ENCODE measurements around the gene SLC25A38. TPM values are rescaled to one million over a fixed set of nuclear protein-coding genes. Genes with fewer than 3 reads are reported as not detected.

The SLC25A38 gene
- total and polyA plus RNA-seq, 9 of the 15 experiments (the other 6 are each of a cell fraction or from before 2014, with no cell fraction given), result 13.5 to 51.1 (median 30.6) TPM

- peak; percentile 88; the same call in 1 of the 2 replicates for TF ChIP-seq ZBTB49 (CRISPR knock-in tag; IDR thresholded peaks at IDR 0.05; ENCODE audit: borderline replicate concordance)
- peak; percentile 85 for TF ChIP-seq USF2 (CRISPR knock-in tag; IDR thresholded peaks at IDR 0.05)
- no peak; the same call in 1 of the 2 replicates for TF ChIP-seq HMG20B (CRISPR knock-in tag; IDR thresholded peaks at IDR 0.05)
- no peak for TF ChIP-seq BCL6 (CRISPR knock-in tag; IDR thresholded peaks at IDR 0.05)
- TF ChIP-seq RFX5 (IDR thresholded peaks at IDR 0.05; ENCODE audit: low read depth, low read length), result peak; percentile 68; the same call in 1 of the 2 replicates
- TF ChIP-seq FOXK2 (conservative IDR thresholded peaks at IDR 0.05 in 1 of 2, IDR thresholded peaks at IDR 0.05 in 1 of 2; ENCODE audit: low read depth in 2 of 2), result peak; percentile 91 to 94
- TF ChIP-seq ZNF512 (tag; IDR thresholded peaks at IDR 0.05), result no peak
- TF ChIP-seq TCF7 (IDR thresholded peaks at IDR 0.05; ENCODE audit: borderline replicate concordance), result no peak
- TF ChIP-seq ZNF134 (CRISPR knock-in tag; conservative IDR thresholded peaks at IDR 0.05), result 0 out of 2 replicates have a peak, but pooled peaks have one; percentile 44
- no peak for TF ChIP-seq MECOM (CRISPR knock-in tag; IDR thresholded peaks at IDR 0.05)
- peak; percentile 61; the same call in 1 of the 2 replicates for TF ChIP-seq DPF2 (IDR thresholded peaks at IDR 0.05)
- peak; percentile 93 for TF ChIP-seq RB1 (IDR thresholded peaks at IDR 0.05; ENCODE audit: low read depth)
- 0 out of 2 replicates have a peak, but pooled peaks have one; percentile 12 for TF ChIP-seq ZNF764 (CRISPR knock-in tag; IDR thresholded peaks at IDR 0.05; ENCODE audit: low read depth)
- no peak for TF ChIP-seq HNRNPK (IDR thresholded peaks at IDR 0.05; ENCODE audit: low read depth, low read length, poor library complexity, severe bottlenecking)
- peak; percentile 97 for TF ChIP-seq ZNF511 (CRISPR knock-in tag; IDR thresholded peaks at IDR 0.05)
- peak; percentile 35 for TF ChIP-seq TEAD4 (IDR thresholded peaks at IDR 0.05; ENCODE audit: low read length)
- no peak for TF ChIP-seq TEAD4 (CRISPR knock-in tag; IDR thresholded peaks at IDR 0.05; ENCODE audit: borderline replicate concordance)
- no peak for TF ChIP-seq UBTF (IDR thresholded peaks at IDR 0.05; ENCODE audit: borderline replicate concordance in 1 of 2, low read depth in 2 of 2, low read length in 2 of 2)
- TF ChIP-seq ATF1 (CRISPR knock-in tag; IDR thresholded peaks at IDR 0.05), result no peak
- TF ChIP-seq ATF1 (tag; IDR thresholded peaks at IDR 0.05), result peak; percentile 97
- TF ChIP-seq NFXL1 (CRISPR knock-in tag; IDR thresholded peaks at IDR 0.05), result no peak; the same call in 1 of the 2 replicates
These were observed 23.4 kb downstream of the SLC25A38 start, which contains the start of gene RPSA (continued) for GRCh38 chr3:39406368-39407258.

Measured in K562 (cell line).